GM20431 (cell line): ENCODE data around the gene SRGAP1.
"Not testable (repeated sequence)": the region's sequence is repeated elsewhere in the genome, so short reads cannot be mapped to it uniquely, and the experiment has no call there.

Experiments used
- in situ Hi-C: fragments of 300-500 bp; cut with MseI, MboI; formaldehyde crosslinking; loops from one replicate; pipeline ENCODE4 v1.15.0; 2020; ENCODE audit warnings: low sequenced_read_pairs; ENCODE audit not compliant: unreplicated experiment

SRGAP1 gene

DNA sequence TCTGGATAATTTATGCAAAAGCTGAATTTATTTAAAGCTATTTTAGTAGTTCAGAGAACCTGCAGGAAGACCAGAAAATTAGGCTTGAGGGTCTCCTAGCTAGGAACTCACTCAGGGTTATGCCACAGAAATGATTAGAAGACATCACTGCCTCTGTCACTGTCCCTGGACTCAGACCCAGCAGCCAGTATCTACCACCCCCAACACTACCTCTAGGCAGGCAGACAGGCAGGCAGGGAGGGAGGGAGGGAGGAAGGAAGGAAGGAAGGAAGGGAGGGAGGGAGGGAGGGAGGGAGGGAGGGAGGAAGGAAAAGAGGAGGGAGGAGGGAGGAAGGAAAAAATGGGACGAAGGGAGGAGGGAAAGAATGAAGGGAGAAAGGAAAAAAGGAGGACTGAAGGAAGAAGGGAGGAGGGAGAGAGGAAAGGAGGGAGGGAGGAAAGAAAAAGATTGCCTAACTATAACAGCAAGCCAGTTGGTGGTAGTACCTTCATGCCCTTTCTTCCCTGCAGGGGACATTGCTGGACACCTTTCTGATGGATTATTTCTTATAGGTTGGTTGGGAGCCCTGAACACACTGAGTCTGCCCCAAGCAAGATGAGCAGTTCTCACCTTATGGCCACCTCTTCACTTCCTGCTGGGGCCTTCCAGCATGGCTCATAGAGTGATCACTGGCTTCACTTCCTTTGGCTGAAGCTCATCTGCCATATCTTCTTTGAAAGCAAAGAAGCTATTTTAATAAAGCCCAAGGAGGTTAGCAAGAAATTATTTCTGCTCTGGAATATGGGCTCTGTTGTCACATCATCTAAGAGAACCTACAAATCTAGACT is 327.9 kb downstream of the SRGAP1 start:
- in situ Hi-C loops: no loop called here

DNA sequence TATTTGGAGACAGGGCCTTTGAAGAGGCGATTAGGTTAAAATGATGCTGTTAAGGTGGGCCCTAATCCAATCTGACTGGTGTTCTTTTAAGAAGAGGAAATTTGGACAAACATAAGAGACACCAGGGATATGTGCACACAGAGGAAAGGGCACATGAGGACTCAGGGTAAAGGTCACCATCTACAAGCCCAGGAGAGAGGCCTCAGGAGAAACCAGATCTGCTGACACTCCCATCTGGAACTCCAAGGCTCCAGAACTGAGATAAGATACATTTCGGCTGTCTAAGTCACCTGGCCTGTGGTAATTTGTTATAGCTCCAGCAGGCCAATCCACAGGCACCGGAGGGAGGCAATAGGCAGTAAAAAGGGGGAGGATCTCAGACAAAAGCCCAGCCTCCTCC is 329.0 kb downstream of the SRGAP1 start:
- in situ Hi-C loops: no loop called here

DNA sequence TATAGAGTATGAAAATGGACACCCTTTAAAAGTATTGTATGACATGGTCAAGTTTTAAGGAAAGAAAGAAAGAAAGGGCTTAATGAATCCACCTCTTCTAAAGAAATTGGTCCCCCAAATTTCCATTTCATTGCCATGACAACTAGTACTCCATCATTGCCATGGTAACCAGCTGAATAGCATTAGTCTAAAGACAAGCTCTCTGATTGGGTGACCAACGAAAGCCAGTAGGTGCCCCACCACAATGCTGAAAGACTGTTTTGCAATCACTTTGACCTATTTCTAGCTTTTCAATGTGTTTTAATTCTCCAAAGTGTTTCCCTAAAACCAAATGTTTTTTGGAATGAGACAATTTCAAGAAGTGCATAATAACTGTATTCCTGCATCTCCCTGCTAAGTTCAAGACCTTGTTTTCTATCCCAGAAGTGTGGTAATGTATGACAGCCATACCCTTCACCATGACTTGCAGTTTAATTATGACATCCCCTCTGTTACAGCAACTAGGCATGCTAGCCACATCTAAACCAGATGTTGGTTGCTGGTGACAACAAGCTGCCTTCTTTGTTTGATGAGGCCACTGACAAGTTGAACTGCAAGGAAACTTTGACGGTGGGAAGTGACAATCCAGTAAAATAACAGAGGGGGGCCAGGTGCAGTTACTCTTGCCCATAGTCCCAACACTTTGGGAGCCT is 330.9 kb downstream of the SRGAP1 start:
- in situ Hi-C loops: no loop called here

DNA sequence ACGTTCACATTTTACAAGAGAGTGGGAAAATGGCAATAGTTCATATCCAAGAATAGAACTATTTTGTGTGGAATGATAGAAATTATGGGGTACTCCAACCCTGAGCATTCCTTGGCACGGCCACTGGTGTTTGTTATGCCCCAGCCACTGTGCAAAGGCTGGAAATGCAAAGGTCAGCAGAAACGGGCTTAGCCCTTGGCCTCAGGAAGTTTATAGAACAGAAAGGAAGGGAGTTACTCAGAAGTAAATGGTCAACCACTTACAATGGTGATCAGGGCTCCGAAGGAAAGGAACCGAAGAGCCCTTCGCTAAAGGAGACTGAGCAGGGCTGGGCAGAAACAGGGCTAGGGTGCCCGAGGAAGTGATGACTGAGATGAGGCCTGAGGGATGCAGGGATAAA is 332.5 kb downstream of the SRGAP1 start:
- in situ Hi-C loops: no loop called here

DNA sequence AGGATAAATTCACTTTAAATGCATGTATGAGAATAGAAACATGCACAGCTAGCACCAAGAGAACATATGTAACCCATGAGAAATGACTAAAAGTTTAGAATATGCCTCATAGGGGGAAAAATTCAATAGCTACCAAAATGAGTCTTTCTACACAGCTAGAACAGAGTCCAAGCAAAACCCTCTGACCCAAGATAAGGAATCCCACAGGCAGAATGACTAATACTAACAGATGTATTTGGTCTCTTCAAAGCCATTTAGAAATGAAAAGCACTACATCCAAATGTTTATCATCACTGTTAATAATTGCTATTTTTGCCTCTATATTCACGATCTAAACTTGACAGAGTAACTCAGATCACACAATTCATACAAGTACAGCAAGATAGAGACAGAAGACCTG is 333.6 kb downstream of the SRGAP1 start:
- in situ Hi-C loops: no loop called here

DNA sequence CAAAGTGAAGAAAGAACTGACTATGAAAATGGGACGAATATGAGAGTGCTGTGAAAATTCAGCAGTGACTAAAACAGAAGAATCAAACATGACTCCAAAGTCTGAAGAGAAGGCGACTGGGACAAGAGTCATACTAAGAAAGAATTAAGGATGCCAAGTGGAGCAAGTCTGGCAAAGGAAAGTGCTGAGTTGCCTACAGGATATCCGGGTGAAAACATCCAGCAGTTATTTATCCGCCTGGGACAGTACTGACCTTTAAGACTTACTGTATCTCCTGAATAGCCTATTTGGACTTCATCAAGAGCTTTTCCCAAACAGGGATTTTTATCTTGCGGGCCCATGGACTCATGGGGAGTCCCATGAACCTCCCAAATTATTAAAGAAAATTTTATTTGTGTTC is 336.5 kb downstream of the SRGAP1 start:
- in situ Hi-C loops: no loop called here

DNA sequence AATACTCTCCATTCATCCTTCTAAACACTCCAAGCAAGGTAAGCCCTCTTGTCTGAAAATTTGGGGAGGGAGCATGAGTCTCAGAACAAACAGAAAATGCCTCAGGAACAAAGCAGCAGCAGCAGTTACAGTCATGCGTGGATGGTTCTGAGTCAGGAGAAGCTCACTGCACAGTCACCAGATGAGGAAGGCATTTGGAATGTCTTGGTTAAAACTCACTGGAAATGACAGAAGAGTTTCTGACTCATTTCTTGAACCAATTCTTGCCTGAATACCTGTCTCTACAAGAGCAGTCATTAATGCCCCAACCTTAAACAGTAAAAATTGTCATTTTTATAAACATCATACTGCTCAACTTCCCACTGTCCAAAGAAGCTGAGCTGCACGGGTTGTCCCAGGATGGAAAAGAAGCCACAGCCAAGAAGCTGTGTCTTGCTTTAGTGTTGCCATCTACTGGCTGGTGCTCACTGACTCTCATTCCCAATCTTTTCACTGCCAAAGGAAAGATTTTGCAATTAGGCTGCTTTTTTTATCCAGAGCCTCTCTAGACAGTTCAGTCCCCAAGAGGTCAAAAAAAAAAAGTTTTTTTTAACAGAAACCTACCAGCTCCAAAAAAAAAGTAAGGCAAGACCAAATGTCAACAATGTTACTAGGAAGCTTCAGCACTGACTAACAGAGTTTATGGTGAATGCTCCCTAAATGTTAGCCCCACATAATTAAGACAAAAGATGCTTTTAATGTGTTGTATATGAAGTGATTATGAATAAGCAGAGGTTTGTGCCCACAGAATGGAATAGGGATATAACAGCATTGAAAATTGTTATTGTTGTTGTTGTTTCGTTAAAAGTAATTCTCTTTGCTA is 337.2 kb downstream of the SRGAP1 start:
- in situ Hi-C loops: no loop called here

DNA sequence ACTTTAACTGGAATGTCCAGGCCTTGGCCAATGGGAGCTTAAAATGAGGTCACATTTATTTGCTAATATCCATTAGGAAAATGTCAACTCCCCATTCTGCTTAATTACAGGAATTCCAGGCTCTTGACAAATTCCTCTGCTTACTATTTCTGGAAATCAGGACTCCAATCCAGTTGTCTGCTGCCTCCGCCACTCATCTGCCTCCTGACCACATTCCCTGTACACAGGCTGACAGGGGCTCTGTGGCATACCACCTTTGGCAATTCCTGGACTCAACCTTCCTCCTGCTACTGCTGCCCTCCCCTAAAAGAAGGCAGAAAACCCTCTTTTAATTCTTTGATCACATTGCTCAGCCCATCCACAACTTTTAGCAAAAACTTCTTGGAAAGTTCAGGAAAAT is 339.7 kb downstream of the SRGAP1 start:
- in situ Hi-C loops: no loop called here

DNA sequence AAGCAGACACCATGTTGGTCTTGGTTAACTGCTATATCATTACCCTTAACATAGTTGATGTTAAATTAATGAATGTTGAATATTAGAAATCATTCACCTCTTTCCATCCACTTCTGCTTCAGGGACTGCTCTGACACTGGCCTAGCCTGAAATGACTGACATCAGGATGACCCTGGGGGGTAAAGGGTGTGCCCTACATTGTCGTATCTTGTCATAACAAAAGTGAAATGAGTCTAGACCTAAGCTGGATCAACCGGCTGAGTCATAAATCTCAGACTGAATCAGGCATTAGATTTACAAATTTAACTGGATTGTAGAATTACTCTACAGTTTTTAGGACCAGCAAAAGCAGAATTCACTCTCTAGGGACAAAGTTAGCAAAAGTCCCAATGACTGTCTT is 342.3 kb downstream of the SRGAP1 start:
- in situ Hi-C loops: no loop called here

DNA sequence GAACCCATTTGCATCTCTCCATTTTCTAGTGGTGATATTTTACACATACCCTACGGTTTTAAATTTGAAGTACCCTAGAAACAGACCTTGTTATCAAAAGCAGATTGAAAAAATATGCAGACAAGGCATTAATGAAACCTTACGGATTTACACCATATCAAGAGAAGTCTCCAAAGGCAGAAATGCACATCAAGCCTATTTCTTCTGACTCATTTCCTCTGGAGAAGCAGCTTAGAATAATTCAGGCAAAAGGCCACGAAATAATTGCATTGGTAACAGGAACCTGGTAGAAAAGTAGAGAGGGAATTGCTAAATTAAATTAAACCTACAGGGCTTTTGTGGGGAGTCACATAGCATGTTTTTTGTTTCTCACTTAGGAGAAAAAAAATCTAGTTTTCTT is 342.9 kb downstream of the SRGAP1 start:
- in situ Hi-C loops: no loop called here

DNA sequence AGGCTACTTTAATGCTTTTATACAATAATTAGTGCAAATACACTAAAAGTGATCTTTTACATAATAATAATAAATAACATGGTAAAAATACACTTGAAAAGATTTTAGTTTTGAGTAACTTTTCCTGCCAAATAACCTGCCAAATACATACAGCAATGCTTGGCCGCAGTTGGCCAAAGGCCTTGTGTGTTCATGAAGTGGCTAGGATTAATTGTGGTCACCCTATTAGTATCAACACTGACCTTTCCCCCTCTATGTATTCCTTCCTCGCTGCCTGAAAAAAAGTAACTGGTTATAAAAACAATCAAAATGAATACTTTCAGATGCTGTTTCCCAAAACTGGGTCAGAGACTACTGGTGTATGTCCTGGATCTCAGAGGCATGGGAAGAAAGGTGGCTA is 343.3 kb downstream of the SRGAP1 start:
- in situ Hi-C loops: no loop called here

DNA sequence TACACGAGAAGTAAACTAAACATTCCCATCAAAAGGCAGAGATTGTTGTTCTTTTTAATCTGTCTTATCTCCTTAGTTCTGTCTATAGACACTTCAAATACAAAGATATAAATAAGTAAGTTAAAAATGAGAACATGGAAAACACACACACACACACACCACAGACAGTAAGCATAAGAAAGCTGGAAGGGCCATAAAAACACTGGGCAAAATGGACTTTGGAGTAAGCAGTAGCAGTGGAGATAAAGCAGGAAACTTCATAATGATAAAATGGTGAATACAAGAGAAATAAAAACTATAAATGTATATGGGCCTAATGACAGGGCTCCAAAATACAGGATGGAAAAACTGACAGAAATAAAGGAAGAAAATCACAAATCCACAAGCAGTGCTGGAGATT is 345.0 kb downstream of the SRGAP1 start:
- in situ Hi-C loops: no loop called here

DNA sequence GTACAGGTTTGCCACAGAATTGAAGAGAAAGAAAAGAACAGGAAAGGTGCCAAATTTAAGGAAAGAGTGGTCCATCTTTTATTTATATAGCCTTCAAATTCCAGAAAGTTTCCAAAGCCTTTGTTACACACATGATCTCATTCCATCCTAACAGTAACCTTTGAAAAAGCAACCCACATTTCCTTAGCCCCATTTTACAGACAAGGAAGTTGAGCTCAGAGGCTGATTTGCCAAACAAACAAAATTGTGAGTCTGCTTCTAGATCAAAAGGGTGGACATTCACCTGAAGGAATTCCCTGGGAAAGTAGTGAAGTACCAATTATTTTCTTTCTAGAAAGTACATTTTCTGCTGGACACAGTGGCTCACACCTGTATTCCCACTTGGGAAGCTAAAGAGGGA is 345.6 kb downstream of the SRGAP1 start:
- in situ Hi-C loops: no loop called here

DNA sequence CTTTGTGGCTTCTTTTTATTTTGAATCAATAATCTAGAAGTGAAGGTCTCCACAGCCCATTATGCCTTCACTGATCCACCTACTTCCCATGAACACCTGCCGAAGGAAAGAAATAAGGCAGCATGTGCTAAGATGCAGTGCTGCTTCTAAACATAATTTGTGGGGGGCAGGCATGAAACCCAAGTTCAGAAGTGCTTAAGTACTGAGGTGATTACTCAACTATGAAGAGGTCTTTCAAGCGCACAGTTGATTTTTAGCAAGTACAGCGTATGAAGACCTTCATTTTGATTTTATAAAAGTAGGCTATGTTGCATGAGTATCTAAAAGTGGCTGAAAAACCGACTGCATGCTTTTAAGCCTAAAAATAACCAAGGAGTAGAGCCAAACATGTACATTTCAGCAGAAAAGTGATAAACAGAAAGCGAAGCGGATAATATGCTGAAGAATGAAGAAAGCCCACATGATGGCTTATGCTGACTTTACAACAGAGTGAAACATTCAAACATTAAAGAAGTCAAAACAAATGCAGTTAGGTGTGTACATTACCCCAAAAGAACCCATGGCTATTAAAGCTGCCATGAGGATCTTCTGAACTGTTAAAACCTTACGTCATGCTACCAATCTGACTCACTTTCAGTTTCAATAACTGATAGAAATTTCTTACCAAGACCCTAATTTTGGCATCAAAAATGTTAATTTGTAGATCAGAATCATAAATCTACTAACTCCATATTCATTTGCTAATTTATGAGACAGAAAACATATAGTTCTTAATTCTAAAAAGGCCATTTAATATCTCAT is 348.3 kb downstream of the SRGAP1 start:
- in situ Hi-C loops: no loop called here

DNA sequence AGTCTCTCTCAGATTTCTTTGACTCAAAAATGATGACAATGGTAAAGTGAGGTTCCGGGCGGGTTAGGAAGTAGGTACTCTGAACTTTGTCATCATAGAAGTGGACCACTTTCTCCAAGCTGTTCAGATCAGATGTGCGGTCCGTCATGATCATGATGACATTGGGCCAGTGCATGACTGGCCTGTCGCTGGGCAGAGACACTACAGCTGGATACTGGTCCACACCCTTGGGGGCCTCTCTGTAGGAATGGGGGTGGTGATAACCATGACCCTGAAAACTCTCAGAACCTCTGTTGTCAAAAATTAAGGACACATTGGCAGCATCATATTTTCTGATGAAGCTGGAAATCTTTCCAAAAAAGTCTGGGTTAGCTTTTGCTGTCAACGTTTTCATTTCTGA is 349.4 kb downstream of the SRGAP1 start:
- in situ Hi-C loops: no loop called here

DNA sequence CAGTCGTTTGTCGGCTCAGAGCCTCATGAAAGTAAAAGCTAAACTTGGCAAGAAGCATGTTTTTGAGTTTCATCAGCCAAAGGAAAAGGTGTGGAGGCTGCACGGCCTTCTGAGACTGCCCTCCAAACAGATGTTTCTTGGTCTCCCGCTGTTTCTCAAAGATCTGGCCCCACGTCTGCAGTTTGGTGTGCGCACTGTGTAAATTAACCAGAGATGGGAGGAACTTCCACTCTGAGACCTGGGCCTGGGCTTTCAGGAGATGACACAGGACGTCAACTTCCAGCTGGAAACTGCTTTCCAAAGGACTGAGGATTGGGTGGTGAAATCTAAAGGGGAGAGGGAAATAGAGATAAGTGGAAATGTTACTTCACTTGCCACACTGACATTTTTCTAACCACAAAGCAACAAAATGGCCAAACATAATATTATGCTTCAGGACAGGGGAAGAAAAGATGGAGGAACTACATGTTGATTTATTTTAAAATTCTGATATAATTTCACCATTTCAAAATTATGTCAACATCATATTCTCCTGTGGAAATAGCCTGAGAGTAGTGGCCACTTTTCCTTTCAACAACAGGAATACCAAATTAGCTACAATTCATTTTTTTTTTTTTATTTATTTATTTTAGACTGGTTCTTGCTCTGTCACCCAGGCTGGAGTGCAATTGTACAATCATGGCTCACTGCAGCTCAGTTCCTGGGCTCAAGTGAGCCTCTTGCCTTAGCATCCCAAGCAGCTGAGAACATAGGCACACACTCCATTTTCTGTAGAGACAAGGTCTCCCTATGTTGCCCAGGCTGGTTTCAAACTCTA is 350.0 kb downstream of the SRGAP1 start:
- in situ Hi-C loops: no loop called here

DNA sequence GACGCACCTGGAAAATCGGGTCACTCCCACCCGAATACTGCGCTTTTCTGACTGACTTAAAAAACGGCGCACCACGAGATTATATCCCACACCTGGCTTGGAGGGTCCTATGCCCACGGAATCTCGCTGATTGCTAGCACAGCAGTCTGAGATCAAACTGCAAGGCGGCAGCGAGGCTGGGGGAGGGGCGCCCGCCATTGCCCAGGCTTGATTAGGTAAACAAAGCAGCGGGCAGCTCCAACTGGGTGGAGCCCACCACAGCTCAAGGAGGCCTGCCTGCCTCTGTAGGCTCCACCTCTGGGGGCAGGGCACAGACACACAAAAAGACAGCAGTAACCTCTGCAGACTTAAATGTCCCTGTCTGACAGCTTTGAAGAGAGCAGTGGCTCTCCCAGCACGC is 351.3 kb downstream of the SRGAP1 start:
- in situ Hi-C loops: not testable (repeated sequence)

DNA sequence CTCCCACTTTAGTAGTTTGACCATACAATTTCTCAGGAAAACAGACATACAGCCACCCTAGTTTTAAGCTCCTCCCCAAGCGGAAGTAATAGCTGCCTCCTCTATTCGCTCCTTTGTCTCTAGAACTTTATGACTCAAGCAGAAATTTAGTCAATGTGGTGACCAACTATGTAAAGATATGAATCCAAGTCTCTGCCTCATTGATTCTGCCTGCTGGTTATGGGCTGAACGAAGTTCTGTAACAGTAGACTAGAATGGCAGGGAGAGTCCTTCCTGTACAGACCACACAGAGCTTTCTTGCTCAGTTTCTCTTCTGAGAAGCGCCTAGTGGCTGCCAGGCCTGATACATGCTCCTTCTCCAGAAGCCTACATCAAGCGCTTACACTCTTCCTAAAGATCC is 358.5 kb downstream of the SRGAP1 start:
- in situ Hi-C loops: no loop called here

DNA sequence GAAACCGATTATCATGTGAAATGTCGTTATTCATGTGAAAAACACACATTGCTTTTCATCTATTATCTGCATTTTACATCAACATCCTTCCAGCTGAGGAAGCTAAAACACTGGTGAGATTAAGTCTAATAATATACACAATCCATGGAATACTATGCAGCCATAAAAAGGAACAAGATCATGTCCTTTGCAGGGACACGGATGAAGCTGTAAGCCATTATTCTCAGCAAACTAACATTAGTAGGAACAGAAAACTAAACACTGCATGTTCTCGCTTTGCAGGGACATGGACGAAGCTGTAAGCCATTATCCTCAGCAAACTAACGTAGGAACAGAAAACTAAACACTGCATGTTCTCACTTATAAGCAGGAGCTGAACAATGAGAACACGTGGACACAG is 359.3 kb downstream of the SRGAP1 start:
- in situ Hi-C loops: no loop called here
